ENCODE results near the gene APOO. TPM values are rescaled to one million over a fixed set of nuclear protein-coding genes. Genes with fewer than 3 reads are reported as not detected.
A peak's percentile ranks its signal among the peaks of the same experiment; 100 is the strongest.

Gene APOO
- total and polyA plus RNA-seq, 2 experiments from 2014 or later: 44.9 to 161 TPM

GRCh38 chrX:23935106-23935505 lies 27.4 kb upstream of the APOO start:
- Histone ChIP-seq H3K36me3 (no peaks in the 10 kb centered on the region), H3K4me1 (ENCODE audit: low read depth) (no peaks in the 10 kb centered on the region), H3K27ac (no peak overlapping the region), H3K27me3 (no peaks in the 10 kb centered on the region), H3K9me3 (ENCODE audit: low read depth) (no peaks in the 10 kb centered on the region), H3K4me3 (no peak overlapping the region)
- no peak for TF ChIP-seq CTCF (IDR thresholded peaks at IDR 0.05; ENCODE audit: low read depth, low read length)
- DNase-seq (ENCODE audit: low read depth in 1 of 2, low spot score in 1 of 2): peak in 1 of 2 donors; percentile 17

GRCh38 chrX:23932046-23932445 lies 24.3 kb upstream of the APOO start:
- no peak for TF ChIP-seq CTCF (IDR thresholded peaks at IDR 0.05; ENCODE audit: low read depth, low read length)
- no peaks in the 10 kb centered on the region for H3K9me3 ChIP-seq (ENCODE audit: low read depth)
- DNase-seq (ENCODE audit: low read depth in 1 of 2, low spot score in 1 of 2): peak in 1 of 2 donors; percentile 23
- H3K36me3 ChIP-seq: no peaks in the 10 kb centered on the region
- H3K27me3 ChIP-seq: no peaks in the 10 kb centered on the region
- H3K4me3 ChIP-seq: no peak overlapping the region
- no peaks in the 10 kb centered on the region for H3K4me1 ChIP-seq (ENCODE audit: low read depth)
- H3K27ac ChIP-seq: no peak overlapping the region

- Histone ChIP-seq H3K4me3 (no peak overlapping the region), H3K27me3 (no peaks in the 10 kb centered on the region), H3K9me3 (ENCODE audit: low read depth) (no peaks in the 10 kb centered on the region), H3K36me3 (no peaks in the 10 kb centered on the region), H3K4me1 (ENCODE audit: low read depth) (no peaks in the 10 kb centered on the region), H3K27ac (no peak overlapping the region)
- no peak for TF ChIP-seq CTCF (IDR thresholded peaks at IDR 0.05; ENCODE audit: low read depth, low read length)
- DNase-seq (ENCODE audit: low read depth in 1 of 2, low spot score in 1 of 2): no peak
These were observed 23.3 kb upstream of the APOO start for GRCh38 chrX:23930894-23931604.

- no peak for TF ChIP-seq CTCF (IDR thresholded peaks at IDR 0.05; ENCODE audit: low read depth, low read length)
- Histone ChIP-seq H3K27me3 (no peaks in the 10 kb centered on the region), H3K27ac (no peak overlapping the region), H3K36me3 (no peaks in the 10 kb centered on the region), H3K4me1 (ENCODE audit: low read depth) (no peaks in the 10 kb centered on the region), H3K4me3 (no peak overlapping the region), H3K9me3 (ENCODE audit: low read depth) (no peaks in the 10 kb centered on the region)
- DNase-seq (ENCODE audit: low read depth in 1 of 2, low spot score in 1 of 2): peak in 1 of 2 donors; percentile 17
These were observed 18.3 kb upstream of the APOO start for GRCh38 chrX:23926015-23926414.

GRCh38 chrX:23919706-23920320 lies 12.1 kb upstream of the APOO start:
- Histone ChIP-seq H3K36me3 (no peaks in the 10 kb centered on the region), H3K27ac (no peak overlapping the region), H3K4me3 (no peak overlapping the region), H3K9me3 (ENCODE audit: low read depth) (no peaks in the 10 kb centered on the region), H3K27me3 (no peaks in the 10 kb centered on the region), H3K4me1 (ENCODE audit: low read depth) (no peaks in the 10 kb centered on the region)
- TF ChIP-seq CTCF (IDR thresholded peaks at IDR 0.05; ENCODE audit: low read depth, low read length): peak; percentile 31
- DNase-seq (ENCODE audit: low read depth in 1 of 2, low spot score in 1 of 2): peak in 1 of 2 donors; percentile 41

All from cardiac muscle cell (in vitro differentiated cells and primary cell).